CD4-positive, alpha-beta T cell treated with Interleukin-17A for 4 hours (primary cell): Measurements from ENCODE around the gene PRKCE.

ENCODE experiments used
- DNase-seq: peaks from one replicate; pipeline ENCODE4 v3.0.0-alpha.2; 2020; ENCODE audit warnings: mixed read lengths

The PRKCE gene

DNA sequence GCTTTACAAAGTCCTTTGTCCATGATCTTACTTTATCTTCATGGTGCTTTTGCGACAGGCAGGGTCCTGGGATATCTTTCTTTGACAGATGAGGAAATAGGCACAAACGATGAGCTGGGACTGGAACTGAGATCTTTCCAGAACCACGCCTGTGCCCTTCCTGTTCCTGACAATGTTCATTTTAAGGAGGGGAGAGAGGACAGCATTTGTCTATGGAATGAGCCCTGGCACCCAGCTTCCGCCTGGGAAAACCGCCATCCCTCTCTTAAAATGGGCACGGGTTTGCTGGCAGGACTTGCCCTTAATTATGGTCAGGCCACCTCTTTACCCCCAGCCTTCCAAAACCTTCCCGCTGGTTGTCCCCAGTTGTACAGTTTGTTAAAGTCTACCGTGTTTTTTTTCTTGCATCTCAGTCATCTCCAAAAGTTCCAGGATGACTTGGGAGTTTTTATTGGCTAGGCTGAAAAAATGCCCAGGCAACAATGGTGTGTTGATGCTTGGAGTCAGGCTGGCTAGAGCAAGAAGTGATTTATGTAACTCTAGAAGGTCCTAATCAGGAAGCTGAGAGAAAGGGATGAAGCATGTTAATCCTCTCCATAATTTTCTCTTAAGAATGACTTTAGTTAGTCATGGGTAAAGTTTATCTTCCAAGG lies 380.8 kb downstream of the PRKCE start:
- DNase-seq = no peak

DNA sequence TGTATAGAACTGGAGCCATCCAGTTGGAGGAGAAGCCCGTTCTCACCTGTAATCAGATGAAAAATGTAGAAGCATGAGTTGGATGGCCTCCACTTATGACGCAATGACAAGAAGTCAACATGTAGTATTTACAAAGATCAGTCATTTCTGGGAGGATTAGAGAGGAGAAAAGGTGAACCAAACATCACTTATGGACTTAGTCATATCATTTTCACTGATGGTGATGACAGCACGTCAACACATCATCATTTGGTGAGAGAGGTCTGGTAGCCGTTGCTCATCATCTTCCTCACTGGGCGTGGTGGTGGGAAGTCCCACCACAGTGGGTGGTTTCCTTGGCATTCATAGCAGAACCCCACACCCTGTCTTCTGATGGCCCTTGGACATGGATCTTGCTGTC lies 381.5 kb downstream of the PRKCE start:
- DNase-seq = no peak

GRCh38 chr2:46034535-46034934 lies 383.1 kb downstream of the PRKCE start:
- DNase-seq = no peak

- no peak for DNase-seq
Observed at GRCh38 chr2:46036929-46037328, 385.5 kb downstream of the PRKCE start.

DNA sequence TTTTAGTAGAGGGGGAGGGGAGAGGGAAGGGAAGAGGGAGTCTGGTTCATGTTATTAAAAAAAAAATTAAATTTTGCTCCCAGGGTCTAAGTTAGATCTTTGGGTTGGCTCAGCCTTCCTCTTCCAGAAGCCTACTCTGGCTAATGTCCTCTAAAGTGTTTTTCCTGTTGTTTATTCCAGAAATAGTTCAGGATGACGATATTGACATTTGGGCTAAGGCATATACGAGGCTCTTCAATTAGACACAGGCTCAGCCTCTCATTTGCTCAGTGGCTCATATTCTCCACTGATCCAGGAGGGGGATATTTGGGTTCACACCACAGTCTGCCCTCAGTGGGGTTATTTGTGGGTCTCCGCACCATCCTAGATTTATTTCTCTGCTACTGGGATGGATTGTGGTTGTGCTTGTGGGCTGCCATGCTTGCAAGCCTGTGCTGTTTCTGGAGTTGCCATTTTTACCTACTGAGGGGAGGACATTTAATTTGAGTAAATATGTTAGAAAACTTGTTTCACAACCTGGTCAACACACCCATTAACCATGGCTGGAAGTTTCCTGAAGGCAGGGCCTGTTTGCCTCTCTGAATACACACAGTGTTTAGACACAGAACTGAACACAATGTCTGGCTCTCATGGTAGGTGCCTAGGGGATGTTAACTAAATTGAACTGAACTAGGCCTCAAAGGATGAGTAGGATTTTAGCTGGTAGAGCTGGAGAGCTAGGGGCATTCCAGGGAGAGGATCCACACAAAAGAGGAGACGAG lies 388.2 kb downstream of the PRKCE start:
- no peak for DNase-seq

DNA sequence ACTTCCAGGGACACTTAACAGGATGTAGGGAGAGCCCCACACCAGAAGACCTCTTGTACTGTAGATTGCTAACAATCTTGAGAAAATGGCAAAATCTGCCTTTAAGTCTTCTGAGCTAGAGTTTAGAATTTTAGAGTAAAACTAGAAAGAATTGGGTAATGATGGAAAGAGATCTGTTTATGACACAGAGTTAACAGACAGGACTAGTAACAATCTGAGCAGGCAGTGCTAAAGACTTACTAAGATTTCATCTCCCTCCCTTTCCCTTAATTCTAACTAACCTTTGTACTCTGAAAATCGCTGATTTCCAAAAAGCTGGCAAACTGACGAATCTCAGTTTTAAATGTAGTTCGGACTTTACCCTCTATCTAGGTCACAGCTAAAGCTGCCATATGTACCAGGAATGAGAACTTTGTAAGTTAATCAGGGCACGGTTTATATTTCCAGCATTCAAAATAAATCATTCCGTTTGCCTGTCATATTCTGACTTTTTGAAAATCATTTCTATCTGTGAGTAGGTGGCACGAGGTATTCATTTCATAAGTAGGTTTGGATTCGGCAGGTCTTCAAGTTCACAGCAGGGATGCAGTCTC lies 389.2 kb downstream of the PRKCE start:
- DNase-seq = no peak

GRCh38 chr2:46041434-46041833 lies 390.0 kb downstream of the PRKCE start:
- no peak for DNase-seq

DNA sequence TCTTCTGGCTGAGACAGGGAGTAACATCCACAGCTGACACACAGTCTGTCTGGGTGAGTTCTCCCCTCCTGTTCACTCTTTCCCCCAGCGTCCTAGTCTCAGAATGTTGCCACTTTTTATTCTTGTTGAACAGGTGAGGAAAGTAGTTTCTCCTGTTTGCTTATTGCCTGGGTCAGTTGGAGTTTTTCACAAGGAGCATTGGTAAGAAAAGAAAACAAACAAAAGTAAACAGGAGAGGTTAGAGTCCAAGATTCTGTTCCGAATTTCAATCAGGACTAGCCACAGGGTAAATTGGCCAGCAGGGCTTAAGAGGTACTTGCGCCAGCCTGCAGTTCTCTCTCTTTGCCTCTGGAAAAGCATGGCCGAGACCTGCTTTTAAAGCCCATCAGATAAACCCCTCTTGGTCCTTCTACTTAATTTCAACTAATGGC lies 390.7 kb downstream of the PRKCE start:
- DNase-seq = no peak

DNA sequence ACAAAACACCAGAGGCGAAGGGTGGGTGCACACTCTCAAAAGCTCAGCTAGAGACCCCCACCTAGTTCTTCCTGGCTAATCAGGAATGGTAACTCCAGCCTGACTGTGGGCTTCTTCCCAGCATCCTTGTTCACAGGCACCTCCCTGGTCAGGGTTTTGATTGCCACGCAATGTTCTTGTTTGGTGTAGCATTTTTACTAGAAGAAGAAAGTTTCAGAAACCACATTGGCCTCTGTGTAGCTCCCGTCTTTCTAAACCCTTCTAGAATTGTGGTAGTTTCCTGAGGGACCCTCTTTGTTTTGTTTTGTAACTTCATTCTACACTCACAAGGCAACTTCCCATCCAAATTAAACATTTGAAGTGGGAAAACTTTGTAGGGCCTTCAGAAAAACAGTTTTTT lies 391.2 kb downstream of the PRKCE start:
- DNase-seq = no peak

DNA sequence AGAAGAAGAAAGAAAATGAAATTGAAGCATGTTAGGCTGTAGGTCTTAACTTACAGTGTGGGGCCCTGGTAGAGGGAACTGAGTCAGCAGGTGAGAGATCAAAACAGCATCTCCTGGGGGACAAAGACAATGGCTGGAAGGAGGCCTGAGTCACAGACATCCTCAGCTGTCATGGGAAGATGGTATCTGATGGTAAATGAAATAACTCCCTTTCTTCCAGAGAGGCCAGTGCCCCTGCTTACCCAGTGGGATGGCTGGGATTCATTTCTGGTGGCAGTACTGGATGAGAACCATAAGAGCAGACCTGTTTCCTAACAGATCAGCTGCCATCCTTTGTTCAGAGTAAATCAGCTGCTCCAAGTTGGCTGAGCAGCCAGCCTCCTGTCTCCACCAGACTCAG lies 394.4 kb downstream of the PRKCE start:
- no peak for DNase-seq

DNA sequence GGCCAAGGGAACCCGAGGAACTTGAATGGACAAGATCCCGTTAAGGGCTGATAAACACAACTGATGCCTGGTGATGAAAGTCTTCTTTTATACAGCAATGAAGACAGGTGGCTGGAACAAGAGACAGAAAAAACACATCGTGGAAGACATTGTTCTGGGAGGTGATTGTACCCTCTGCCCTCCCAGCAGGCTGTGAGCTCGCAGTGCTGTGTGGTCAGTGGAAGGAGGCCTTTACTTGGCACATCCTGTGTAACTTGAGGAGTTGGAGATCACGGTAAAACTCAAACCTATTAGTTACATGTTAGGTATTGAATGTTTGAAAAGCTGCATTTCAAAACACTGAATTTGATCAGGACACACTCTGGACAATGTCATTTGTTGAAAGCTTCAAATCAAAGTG lies 395.8 kb downstream of the PRKCE start:
- no peak for DNase-seq

DNA sequence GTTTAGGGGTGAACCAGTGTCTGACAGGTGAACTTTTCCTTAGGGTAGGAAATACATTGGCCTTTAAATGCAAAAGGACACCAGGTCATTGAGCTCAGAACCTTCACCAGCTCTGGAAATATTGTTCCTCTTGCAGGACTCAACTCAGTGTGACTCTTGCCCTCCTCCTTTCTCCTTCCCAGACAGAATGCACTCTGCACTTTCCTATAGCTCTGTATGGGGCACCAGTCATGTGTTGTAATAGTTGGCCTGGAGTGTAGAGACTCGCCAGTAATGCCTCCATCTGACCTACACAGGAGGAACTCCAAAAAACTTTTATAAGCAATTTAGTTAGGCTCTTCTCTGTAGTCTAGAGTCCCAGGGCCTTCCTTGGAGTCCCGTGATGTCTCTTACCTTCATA lies 397.2 kb downstream of the PRKCE start:
- DNase-seq = no peak

DNA sequence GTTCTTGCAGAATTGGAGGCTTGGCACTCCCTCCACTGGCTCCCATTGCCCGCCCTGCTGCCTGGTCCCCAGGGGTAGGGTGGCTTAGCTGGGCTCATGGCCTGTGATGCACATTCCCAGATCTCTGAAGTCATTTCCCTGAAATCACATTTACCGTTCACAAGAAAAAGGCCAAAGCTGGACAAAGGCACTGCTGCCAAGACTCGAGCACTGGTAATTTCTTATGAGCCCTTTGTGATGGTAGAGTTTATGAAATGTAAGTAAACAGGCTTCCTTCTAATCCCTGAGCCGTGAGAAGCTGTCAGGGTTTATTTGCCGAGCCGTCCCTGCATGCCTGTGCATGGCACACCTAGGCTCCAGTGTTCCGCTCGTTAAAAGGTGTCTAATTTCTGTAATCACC lies 398.6 kb downstream of the PRKCE start:
- no peak for DNase-seq

DNA sequence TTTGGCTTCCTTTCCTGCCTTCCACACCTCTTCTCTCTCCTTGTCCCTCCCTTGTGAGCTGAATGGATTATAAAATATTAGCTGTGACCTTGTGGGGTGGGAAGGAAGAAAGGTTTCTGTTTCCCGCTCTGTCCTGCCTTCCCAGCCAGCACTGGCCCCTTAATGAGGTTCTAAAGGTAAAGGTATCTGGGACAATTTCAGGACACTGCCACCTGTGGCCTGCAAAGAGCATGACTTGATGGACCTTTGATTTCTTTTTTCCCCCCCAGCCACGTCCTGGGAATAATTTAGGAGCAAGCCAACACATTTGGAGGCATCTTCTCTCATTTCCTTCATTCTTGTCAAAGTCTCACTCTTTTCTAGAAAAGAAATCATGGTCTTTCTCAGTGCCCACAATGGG lies 399.0 kb downstream of the PRKCE start:
- no peak for DNase-seq

- DNase-seq = no peak
Observed at GRCh38 chr2:46051085-46051484, 399.6 kb downstream of the PRKCE start.

- no peak for DNase-seq
Observed at GRCh38 chr2:46053564-46053963, 402.1 kb downstream of the PRKCE start.

DNA sequence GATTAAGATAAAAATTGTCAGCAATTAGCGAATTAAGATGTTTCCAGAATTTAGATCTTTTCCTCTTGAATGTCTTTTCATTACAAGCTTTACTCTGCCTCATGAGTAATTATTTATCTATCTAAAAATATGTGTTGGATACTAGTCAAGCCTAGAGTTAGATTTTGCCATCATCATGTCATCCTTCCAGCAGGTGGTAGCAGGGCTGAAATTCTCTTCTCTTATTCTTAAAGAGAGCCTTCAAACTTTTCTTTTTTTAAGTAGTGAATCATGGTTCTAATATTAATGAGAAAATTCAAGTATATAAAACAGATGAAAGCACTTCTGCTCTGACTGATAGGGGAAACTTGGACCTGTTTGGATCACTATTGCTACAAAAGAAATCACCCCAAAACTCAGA lies 405.1 kb downstream of the PRKCE start:
- DNase-seq = no peak

- DNase-seq = no peak
Observed at GRCh38 chr2:46058140-46058539, 406.7 kb downstream of the PRKCE start.

GRCh38 chr2:46062637-46063412 lies 411.4 kb downstream of the PRKCE start:
- DNase-seq = peak; percentile 70

- no peak for DNase-seq
Observed at GRCh38 chr2:46064396-46064795, 412.9 kb downstream of the PRKCE start.

GRCh38 chr2:46065152-46065551 lies 413.7 kb downstream of the PRKCE start:
- DNase-seq = no peak

DNA sequence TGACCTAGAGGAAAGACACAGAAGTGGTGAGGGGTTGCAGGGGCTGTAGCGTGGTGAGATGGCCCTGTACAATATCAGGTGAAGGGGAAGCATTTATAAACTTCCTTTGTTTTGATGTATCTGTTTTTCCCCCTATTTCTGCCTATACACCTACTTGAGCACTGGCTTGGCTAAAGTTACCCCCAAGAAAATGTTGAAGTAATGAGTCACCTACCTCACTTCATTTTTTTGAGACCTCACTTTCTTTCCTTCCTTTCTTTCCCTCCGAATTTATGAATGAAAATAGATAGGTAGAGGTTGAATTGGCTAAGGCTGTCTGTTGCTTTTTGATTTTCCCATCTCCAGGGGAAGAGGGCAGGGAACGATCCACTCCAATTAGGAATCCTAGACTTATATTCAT lies 414.6 kb downstream of the PRKCE start:
- no peak for DNase-seq

DNA sequence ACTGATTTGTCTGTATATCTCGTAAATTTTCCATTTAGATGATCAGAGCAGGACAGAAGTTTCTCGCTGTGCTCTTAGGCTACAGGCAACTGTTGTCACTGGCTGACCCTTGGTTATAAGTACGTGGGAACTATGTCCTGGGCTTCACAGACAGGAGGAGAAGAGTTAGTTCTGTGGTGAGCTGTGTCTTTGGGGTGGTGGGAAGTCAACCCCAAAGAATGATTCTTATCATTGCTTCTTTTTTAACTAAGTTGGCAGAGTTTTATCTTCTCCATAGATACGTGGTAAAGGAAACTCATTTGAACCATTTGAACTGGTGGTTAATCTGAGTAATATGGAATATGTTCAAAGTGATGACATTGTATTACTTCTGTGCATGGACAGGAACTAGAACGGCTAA lies 415.1 kb downstream of the PRKCE start:
- DNase-seq = no peak

DNA sequence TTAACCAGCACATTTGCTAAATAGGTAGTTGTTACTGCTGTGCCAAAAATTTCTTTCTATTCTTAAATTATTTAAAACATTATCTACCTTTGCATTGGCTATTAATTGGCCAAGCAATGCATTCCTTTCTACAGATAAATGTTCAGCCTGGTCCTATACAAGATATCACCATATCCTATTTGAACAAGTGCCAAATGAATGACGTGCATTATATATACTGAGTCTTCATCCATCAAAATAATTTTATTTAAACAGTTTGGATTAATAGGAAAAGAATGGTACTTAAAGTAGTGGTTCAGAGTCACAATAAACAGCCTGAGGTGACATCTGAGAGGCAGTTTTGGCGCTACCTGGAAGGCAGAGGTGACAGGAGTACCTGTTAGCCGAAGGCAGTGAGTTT lies 415.6 kb downstream of the PRKCE start:
- DNase-seq = no peak
